ENCODE measurements around the gene SUSD3.
"Not testable (repeated sequence)": the region's sequence is repeated elsewhere in the genome, so short reads cannot be mapped to it uniquely, and the experiment has no call there.

GRCh38 chr9:93101086-93101485 lies 42.6 kb downstream of the SUSD3 start:
- TF ChIP-seq POLR2AphosphoS5, POLR2A, POU2F2 (IDR thresholded peaks at IDR 0.05; ENCODE audit: low read depth, low read length): not testable (repeated sequence)

All from GM12891 (cell line).